Measurements from ENCODE around the gene ZP1. TPM values are rescaled to one million over a fixed set of nuclear protein-coding genes. Genes with fewer than 3 reads are reported as not detected.
"Not testable (repeated sequence)": the region's sequence is repeated elsewhere in the genome, so short reads cannot be mapped to it uniquely, and the experiment has no call there.

ZP1 gene, protein sequence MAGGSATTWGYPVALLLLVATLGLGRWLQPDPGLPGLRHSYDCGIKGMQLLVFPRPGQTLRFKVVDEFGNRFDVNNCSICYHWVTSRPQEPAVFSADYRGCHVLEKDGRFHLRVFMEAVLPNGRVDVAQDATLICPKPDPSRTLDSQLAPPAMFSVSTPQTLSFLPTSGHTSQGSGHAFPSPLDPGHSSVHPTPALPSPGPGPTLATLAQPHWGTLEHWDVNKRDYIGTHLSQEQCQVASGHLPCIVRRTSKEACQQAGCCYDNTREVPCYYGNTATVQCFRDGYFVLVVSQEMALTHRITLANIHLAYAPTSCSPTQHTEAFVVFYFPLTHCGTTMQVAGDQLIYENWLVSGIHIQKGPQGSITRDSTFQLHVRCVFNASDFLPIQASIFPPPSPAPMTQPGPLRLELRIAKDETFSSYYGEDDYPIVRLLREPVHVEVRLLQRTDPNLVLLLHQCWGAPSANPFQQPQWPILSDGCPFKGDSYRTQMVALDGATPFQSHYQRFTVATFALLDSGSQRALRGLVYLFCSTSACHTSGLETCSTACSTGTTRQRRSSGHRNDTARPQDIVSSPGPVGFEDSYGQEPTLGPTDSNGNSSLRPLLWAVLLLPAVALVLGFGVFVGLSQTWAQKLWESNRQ
- total RNA-seq: not detected
- long read RNA-seq, donor 1, partial matches to known transcripts: 1 of 1 reads
- long read RNA-seq, donor 1, other reads (novel, unspliced or antisense): 0 of 1 reads
- long read RNA-seq, donor 2: 0 reads

DNA sequence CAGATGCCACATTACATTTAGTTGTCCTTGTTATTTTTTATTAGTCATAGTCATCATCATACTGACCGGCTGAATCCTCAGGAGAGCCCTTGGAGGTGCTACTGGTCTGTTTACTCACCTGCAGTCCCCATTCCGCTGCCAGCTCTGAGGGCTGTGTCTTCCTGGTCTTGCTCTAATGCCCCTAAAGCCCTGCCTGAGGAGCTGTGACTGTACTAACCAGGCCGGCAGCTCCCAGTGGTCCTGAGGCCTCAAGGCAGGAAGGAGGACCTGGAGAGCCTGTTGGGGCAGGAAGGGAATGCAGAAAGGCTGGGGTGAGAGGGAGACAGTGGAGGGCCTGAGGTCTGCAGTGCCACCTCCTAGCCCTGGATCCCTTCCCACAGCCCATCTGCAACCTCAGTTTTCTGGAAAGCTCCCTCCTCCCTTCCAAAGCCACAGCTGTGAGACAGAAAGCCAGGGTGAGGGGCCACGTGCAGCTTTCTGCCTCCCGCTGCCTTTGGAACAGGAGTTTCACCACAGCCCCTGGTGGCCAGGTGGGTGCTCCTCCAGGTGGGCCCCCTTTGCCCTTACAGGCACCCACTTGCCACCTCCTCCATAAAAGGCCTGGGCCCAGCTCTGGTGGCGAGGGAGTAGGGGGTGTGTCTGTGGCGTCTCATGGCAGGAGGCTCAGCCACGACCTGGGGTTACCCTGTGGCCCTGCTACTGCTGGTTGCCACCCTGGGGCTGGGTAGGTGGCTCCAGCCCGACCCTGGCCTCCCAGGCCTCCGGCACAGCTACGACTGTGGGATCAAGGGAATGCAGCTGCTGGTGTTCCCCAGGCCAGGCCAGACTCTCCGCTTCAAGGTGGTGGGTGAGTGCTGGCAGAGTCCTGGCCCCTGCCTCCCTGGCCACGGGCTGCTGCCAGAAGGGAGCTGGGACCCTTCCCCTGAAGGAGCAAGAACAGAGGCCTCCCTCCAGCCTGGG is at the start of gene ZP1:
ZP1 (plus strand) TSS at position 632 of the 960 bp plus-strand sequence; CDS start at position 652, 20 bp downstream.
- DNase-seq (ENCODE audit: low spot score): peak; percentile 67
- intact Hi-C loops (cut with DNase I): no loop called here

GRCh38 chr11:60818057-60818456 is 49.3 kb upstream of the ZP1 start:
- intact Hi-C loops (cut with DNase I): no loop called here
- no peak for DNase-seq (ENCODE audit: low spot score)

GRCh38 chr11:60821827-60822599 is 45.3 kb upstream of the ZP1 start:
- intact Hi-C loops (cut with DNase I): loop anchor here in 1 of 2 donors (5.0 to 10.0 kb wide), 2 partner anchors 303 to 370 kb away; no protein-coding TSS in a partner anchor
- DNase-seq (ENCODE audit: low spot score): no peak

GRCh38 chr11:60823745-60824306 is 43.5 kb upstream of the ZP1 start:
- DNase-seq (ENCODE audit: low spot score): not testable (repeated sequence)
- intact Hi-C loops (cut with DNase I): loop anchor here in 1 of 2 donors (5.0 to 10.0 kb wide), 2 partner anchors 301 to 368 kb away; no protein-coding TSS in a partner anchor

DNA sequence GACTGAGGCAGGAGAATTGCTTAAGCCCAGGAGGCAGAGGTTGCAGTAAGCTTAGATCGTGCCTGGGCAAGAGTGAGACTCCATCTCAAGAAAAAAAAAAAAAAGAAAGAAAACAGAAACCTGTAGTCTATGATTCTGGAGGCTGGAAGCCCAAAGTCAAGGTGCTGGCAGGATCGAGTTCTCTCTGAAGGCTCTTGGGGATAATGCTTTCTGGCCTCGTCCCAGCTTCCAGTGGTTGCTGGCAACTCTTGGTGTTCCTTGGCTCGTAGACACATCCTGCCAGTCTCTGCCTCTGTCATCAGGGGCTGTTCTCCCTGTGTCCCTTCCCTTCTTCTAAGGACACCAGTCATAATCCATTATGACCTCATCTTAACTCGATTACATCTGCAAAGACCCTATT is 42.2 kb upstream of the ZP1 start:
- intact Hi-C loops (cut with DNase I): loop anchor here in 1 of 2 donors (10.0 kb wide), 1 partner anchor 300 kb away; no protein-coding TSS in a partner anchor

GRCh38 chr11:60825790-60826189 is 41.6 kb upstream of the ZP1 start:
- DNase-seq (ENCODE audit: low spot score): no peak

More for the DNA sequence above, 42.2 kb upstream of the ZP1 start:
- DNase-seq (ENCODE audit: low spot score): no peak

GRCh38 chr11:60830478-60831142 is 36.7 kb upstream of the ZP1 start:
- no peak for DNase-seq (ENCODE audit: low spot score)
- intact Hi-C loops (cut with DNase I): loop anchor here (5.0 kb wide), 2 partner anchors 67 to 297 kb away; no protein-coding TSS in a partner anchor

More at GRCh38 chr11:60825790-60826189, 41.6 kb upstream of the ZP1 start:
- intact Hi-C loops (cut with DNase I): loop anchor here in 1 of 2 donors (10.0 kb wide), 1 partner anchor 299 kb away; no protein-coding TSS in a partner anchor

DNA sequence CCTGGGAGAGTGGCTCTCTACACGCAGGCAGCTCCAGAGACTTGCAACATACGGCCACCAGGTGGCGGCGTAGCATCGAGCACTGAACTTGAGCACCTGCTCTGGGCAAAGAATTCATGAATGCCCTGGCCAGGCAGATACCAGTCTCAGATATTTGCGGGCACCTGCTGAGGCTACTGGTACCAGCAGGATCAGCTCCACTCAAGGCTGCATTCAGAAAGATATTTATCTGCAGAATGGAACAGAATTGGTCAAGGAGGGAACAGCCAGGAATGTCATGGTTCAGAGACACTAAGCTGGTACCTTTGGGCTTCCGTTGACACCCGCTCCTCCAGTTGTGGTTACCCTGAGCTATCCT is 36.2 kb upstream of the ZP1 start:
- intact Hi-C loops (cut with DNase I): loop anchor here (5.0 kb wide), 2 partner anchors 66 to 296 kb away; no protein-coding TSS in a partner anchor
- DNase-seq (ENCODE audit: low spot score): peak; percentile 94

DNA sequence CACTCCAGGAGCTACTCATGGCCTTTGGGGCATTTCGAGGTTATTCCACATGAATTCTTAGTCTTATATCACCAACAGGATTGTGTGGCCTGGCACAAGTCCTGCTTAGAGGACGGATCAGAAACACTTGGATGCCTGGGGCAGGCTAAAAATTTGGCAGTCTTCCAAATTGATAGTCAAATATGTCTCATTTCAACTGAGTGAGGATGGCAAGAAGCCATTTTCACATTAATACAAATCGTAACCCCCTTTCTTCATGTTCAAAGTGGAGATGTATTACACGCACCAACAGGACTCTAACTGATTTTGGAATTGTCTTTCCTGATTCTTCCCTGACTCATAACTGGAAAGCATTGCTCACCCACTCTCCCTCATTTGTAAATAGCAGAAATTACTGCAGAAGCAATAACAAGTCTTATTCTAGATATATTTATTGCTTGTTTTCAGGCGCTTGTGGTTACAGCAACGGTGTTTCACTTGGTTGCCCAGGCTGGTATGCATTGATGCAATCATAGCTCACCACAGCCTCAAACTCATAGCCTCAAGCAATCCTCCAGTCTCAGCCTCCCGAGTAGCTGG is 35.8 kb upstream of the ZP1 start:
- intact Hi-C loops (cut with DNase I): loop anchor here (5.0 kb wide), 2 partner anchors 66 to 296 kb away; no protein-coding TSS in a partner anchor
- no peak for DNase-seq (ENCODE audit: low spot score)

DNA sequence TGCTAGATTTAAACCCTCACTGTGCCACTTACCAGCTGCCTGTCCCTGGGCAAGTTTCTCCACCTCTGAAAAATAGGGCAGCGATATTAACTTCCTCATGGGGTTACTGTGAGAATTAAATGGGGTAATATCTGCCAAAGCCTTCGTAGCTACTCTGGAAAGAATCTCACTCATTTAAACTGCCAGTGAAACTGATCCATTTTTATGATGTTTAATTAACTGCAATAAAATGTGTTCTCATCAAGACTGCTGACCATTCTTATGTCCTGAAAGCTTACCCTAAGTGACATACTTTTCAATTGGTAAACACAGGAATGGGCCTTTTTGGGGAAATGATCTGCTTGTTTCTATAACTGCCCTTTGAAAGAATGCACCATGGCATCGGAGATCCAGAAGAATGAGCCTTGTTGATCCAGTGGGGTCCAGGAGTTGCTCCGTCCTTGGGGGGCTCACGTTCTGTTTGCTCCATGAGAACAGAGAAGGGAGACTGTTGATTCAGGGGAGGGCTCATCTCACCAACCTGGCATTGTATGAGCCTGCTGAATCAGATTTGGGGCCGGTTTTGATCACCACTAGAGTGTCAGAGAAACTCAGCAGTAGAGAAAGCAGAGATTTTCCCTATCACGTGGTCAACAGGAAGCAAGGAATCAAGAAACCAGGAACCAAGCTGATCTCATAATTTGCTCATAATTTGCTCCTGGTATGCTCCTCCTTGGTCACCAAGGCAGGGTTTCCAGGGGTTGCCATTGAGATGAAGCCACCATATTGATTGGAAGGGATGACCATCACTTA is 32.4 kb upstream of the ZP1 start:
- intact Hi-C loops (cut with DNase I): loop anchor here (5.0 kb wide), 2 partner anchors 62 to 292 kb away; no protein-coding TSS in a partner anchor

DNA sequence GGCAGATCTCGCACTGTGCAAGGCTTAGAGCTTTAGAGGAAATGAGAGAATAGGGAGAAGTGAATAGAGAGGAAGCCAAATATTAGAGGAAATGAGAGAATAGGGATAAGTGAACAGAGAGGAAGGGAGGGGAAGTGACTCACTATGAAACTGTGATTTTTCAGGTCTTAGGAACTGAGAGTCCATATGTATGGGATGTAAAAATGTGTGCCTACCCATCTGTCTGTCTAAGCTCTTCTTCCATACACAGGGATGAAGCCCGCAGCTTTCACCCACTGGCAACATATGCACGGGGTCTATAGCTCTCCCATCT is 31.9 kb upstream of the ZP1 start:
- DNase-seq (ENCODE audit: low spot score): no peak
- intact Hi-C loops (cut with DNase I): loop anchor here in 1 of 2 donors (5.0 kb wide), 1 partner anchor 62 kb away; no protein-coding TSS in a partner anchor

More for the DNA sequence above, 32.4 kb upstream of the ZP1 start:
- no peak for DNase-seq (ENCODE audit: low spot score)

DNA sequence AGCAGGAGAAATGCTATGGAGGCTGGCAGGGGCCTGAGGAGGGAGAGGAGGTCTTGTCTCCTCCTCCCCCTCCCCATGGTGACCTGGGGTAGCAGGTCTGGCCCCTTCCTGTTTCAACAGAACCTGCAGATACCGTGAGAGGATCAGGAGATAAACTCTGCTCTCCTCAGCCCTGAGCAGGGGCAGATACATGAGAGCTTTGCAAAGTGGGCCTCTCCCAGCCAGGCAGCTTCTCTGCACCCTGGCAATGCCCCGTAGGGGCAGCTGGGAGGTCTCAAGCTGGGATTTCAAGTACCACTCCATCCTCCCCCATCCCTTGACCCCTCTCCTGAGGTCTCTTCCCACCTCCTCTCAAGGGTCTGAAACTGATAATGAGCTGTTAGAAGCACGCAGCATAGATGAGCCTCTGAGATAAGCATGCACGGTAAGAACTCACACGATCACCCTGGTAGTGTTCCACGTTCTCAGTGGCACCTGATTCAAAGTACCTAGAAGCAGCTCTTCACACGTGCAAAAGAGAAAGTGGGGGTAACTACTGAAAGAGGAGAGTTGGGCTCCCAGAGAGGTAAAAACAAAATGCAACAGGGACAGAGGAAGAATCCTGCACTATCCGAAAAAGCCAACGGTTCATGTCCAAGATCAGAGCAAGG is 30.4 kb upstream of the ZP1 start:
- intact Hi-C loops (cut with DNase I): loop anchor here in 1 of 2 donors (5.0 kb wide), 1 partner anchor 60 kb away; no protein-coding TSS in a partner anchor
- no peak for DNase-seq (ENCODE audit: low spot score)

DNA sequence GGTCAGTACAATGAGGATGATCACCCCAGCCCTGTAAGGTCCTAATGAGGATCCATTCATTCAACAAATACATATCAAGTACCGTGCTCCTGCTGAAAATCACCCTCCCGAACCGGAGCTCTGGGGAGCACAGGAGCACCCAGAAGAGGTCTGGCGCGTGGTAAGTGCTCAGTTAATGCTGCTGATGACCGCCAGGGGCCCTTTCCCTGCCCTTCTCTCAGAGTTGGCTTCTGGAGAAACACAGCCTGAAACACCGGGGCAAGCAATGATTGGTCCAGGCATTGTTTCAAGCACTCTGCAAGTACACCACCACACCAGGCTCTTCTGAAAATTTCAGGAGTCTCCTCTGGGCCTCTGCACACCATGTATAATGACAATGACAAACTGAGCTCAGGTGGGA is 29.2 kb upstream of the ZP1 start:
- DNase-seq (ENCODE audit: low spot score): no peak
- intact Hi-C loops (cut with DNase I): loop anchor here in 1 of 2 donors (5.0 kb wide), 1 partner anchor 59 kb away; no protein-coding TSS in a partner anchor

DNA sequence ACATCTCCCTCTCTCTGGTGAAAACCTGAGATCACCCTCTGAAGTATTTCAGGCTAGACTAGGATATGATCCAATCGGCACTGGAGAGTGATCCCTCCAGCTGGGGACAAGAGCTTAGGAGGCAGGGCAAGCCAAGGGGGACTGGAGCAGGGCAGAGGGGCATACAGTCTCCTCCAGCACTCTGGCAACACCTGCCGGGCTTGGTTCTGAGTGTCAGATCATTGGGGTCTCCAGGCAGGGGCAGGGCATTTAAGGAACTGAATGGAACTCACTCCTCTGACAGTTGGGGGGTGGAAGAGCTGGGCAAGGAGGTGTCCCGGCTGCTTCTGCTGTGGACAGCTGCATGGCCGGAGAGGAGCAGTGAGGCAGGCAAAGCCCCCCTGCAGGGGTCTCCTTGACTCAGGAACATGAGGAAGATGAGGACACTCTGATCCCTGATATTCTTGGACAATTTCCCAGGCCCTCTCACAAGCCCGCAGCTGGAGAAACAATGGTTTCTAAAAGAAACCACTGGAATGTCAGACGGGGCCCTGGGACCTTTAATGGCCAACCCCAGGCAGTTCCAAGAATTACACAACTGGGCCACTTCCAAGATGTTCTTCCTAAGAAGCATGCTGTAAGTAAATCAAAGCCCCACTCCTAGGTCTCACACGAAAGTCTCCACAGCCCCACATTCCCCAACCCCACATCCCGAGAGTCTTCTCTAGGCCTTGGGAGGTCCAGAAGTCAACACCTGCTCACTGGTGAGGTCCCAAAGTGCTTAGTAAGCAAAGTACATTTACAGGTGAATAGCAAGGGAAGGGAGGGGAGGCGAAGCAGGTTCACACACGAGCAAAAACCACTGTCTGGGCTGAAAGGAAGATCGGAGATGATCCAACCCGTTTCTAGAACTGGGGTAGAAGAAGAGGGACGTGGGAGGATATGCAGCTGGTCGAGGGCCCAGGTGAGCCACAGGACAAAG is 26.6 kb upstream of the ZP1 start:
- intact Hi-C loops (cut with DNase I): no loop called here
- DNase-seq (ENCODE audit: low spot score): no peak
